Brain microvascular endothelial cell (primary cell): ENCODE results near the gene RCAN3.
A peak's percentile ranks its signal among the peaks of the same experiment; 100 is the strongest.
"Not testable (repeated sequence)": the region's sequence is repeated elsewhere in the genome, so short reads cannot be mapped to it uniquely, and the experiment has no call there.

Source experiments
- DNase-seq: peaks from one replicate; pipeline ENCODE4 v3.0.0-alpha.2; 2020
- H3K27ac ChIP-seq: fragments of 250-450 bp; sonication (Bioruptor Pico); 2 replicates; pipeline ENCODE4 v1.5.1; 2020; ENCODE audit warnings: mild to moderate bottlenecking, moderate library complexity
- H3K27me3 ChIP-seq: fragments of 250-450 bp; sonication (Bioruptor Pico); replicated peaks from 2 replicates; pipeline ENCODE4 v1.5.1; 2020; ENCODE audit warnings: mild to moderate bottlenecking
- H3K36me3 ChIP-seq: fragments of 250-450 bp; sonication (Bioruptor Pico); replicated peaks from 2 replicates; pipeline ENCODE4 v1.5.1; 2020; ENCODE audit warnings: mild to moderate bottlenecking
- H3K4me3 ChIP-seq: 2 replicates; pipeline ENCODE4 v1.5.1; 2011; ENCODE audit warnings: low read depth, mild to moderate bottlenecking, control low read depth, low read length, moderate library complexity
- CTCF ChIP-seq: IDR thresholded peaks from 2 replicates; pipeline ENCODE4 v1.5.1; 2011; ENCODE audit warnings: low read depth, mild to moderate bottlenecking, moderate library complexity, low read length, control low read depth, inconsistent platforms; ENCODE audit errors: missing control alignments
- in situ Hi-C: cut with HindIII; loops from 2 replicates; pipeline ENCODE4 v1.10.0; 2017; ENCODE audit warnings: low sequenced_read_pairs, low pct_ligation_motif_present

The RCAN3 gene

DNA sequence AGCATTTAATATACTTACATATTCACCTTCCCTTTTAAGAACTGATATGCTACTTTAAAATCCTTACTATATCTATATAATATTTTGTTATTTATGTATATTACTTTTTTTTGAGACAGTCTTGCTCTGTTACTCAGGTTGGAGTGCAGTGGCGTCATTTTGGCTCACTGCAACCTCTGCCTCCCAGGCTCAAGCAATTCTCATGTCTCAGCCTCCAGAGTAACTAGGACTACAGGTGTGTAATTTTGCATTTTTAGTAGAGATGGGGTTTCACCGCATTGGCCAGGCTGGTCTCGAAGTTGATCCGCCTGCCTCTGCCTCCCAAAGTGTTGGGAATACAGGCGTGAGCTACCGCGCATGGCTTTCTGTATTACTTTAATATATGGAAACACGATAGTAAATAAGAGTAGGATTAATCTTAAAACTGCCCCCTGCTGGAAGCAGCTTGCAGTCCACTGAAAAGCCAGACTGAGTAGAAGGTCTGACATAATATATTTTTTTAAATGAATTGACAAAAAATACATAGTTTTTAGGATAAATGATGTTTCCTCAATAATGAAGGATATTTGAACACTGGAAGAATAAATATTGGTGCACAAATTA, 24.4 kb downstream of the RCAN3 start:
- in situ Hi-C loops, result no loop called here
- Histone ChIP-seq H3K36me3 (no peaks in the 10 kb centered on the region), H3K4me3 (no peak overlapping the region)

DNA sequence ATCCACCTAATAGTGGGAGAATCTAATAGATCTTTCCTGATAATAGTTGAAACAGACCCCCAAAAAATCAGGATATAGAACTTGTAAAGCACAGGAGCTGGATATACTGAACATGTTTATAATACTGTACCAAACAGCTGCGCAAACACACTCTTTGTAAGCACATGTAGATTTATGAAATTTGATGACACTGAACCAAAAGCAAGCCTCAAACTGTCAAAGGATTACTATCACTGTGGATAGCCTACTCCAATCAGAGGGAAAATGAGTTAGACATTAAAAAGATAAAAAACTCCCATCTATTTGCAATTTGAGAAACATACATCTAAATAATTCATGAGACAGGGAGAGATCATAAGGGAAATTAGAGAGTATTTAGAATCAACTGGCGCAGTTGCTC, 26.1 kb downstream of the RCAN3 start:
- Histone ChIP-seq H3K36me3 (no peaks in the 10 kb centered on the region), H3K4me3 (no peak overlapping the region), H3K27ac (no peak overlapping the region), H3K27me3 (no peaks in the 10 kb centered on the region)
- DNase-seq, result no peak
- in situ Hi-C loops, result no loop called here
- TF ChIP-seq CTCF, result no peak

More for the DNA sequence above, 24.4 kb downstream of the RCAN3 start:
- Histone ChIP-seq H3K27me3 (no peaks in the 10 kb centered on the region), H3K27ac (no peak overlapping the region)
- DNase-seq, result peak; percentile 33
- TF ChIP-seq CTCF, result peak; percentile 73

DNA sequence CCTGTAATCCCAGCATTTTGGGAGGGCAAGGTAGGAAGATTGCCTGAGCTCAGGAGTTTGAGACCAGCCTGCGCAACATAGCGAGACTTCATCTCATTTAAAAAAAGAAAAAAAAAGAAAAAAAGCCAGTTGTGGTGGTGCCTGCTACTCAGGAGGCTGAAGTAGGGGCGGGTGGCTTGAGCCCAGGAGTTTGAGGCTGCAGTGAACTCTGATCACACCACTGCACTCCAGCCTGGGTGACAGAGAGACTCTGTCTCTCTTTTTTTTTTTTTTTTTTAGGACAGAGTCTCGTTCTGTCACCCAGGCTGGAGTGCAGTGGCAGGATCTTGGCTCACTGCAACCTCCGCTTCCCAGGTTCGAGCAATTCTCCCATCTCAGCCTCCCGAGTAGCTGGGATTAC, 26.7 kb downstream of the RCAN3 start:
- H3K36me3 ChIP-seq, H3K27ac ChIP-seq, H3K27me3 ChIP-seq, H3K4me3 ChIP-seq, in situ Hi-C loops, DNase-seq: not testable (repeated sequence)

GRCh38 chr1:24535021-24535424, 32.4 kb downstream of the RCAN3 start:
- H3K27me3 ChIP-seq, result no peaks in the 10 kb centered on the region
- TF ChIP-seq CTCF, result no peak
- H3K27ac ChIP-seq, result no peak overlapping the region
- peaks cover 3% of the 10 kb centered on the region for H3K36me3 ChIP-seq
- DNase-seq, result no peak
- in situ Hi-C loops, result no loop called here
- H3K4me3 ChIP-seq, result no peak overlapping the region

GRCh38 chr1:24535778-24536177, 33.1 kb downstream of the RCAN3 start:
- no peak for TF ChIP-seq CTCF
- no peak for DNase-seq
- peaks cover 3% of the 10 kb centered on the region for H3K36me3 ChIP-seq
- in situ Hi-C loops, result no loop called here
- no peaks in the 10 kb centered on the region for H3K27me3 ChIP-seq
- H3K27ac ChIP-seq, result no peak overlapping the region
- H3K4me3 ChIP-seq, result no peak overlapping the region

DNA sequence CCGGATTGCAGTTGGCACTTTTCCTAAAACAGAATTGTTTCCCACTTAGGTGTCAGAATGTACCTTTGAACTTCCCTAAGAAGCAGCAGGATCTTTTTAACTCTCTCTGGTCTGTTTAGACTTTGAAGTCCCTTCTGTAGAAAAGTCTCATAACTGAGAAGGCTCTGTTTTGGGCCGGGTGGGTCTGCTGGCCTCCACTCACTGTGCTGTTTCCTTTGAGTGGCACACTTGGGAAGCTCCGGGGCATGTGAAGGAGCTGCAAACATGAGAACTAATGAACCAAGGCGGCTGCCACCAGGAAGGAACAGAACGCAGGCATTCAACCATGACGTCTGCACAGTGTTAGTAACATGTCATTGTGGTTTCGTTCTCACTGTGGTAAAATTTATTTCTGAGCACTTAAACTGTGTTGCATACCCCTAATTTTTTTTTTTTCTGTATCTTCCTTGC, 33.8 kb downstream of the RCAN3 start:
- H3K27me3 ChIP-seq, result no peaks in the 10 kb centered on the region
- TF ChIP-seq CTCF, result no peak
- no peak overlapping the region for H3K27ac ChIP-seq
- DNase-seq, result no peak
- H3K4me3 ChIP-seq, result no peak overlapping the region
- in situ Hi-C loops, result no loop called here
- peaks cover 3% of the 10 kb centered on the region for H3K36me3 ChIP-seq
